ENCODE data around the gene FBXO3. TPM values are rescaled to one million over a fixed set of nuclear protein-coding genes. Genes with fewer than 3 reads are reported as not detected.

The FBXO3 gene
- total RNA-seq, 6 experiments from 2014 or later: 25.3 to 30.0 (median 27.3) TPM

DNA sequence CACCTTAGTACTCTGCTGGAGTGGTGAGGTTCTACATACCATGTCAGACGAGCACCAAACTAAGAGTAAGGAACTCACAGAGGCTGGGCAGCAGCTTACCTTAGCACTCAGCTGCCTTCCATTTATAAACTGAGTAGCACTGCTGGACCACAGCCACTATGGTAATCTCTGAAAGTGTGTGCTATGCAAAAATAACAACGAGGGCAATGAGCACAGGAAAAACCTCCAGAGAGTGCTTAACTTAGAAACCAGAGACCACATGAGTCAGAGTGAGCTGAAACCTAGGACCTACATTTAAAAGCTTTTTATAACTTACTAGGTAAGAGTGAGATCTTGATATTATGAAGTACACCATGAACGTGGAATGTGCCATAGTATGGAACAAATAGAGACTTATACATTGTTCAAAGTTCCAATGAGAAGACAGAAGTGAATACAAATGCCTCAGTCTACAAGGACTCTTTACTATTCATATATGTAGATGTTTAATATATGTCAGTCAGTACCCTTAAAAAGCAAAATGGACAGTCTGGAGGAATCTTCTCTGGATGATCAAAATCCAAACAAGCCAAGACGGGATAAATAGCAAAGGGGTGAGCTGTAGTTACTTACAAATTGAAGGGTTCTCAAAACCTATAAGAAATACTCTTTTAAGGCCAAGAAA, 20.9 kb downstream of the FBXO3 start:
- H3K27me3 Mint-ChIP-seq (ENCODE audit: insufficient read depth): no peaks in the 10 kb centered on the region
- peaks cover 15% of the 10 kb centered on the region for H3K36me3 Mint-ChIP-seq (ENCODE audit: low read depth)
- peak overlapping the region; percentile 3; the same call in 1 of the 2 replicates for H3K4me3 Mint-ChIP-seq
- no peaks in the 10 kb centered on the region for H3K9me3 Mint-ChIP-seq
- TF ChIP-seq, protein P1, sequence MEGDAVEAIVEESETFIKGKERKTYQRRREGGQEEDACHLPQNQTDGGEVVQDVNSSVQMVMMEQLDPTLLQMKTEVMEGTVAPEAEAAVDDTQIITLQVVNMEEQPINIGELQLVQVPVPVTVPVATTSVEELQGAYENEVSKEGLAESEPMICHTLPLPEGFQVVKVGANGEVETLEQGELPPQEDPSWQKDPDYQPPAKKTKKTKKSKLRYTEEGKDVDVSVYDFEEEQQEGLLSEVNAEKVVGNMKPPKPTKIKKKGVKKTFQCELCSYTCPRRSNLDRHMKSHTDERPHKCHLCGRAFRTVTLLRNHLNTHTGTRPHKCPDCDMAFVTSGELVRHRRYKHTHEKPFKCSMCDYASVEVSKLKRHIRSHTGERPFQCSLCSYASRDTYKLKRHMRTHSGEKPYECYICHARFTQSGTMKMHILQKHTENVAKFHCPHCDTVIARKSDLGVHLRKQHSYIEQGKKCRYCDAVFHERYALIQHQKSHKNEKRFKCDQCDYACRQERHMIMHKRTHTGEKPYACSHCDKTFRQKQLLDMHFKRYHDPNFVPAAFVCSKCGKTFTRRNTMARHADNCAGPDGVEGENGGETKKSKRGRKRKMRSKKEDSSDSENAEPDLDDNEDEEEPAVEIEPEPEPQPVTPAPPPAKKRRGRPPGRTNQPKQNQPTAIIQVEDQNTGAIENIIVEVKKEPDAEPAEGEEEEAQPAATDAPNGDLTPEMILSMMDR (IDR thresholded peaks at IDR 0.05): no peak
- DNase-seq: peak; percentile 71
- peaks cover 21% of the 10 kb centered on the region for H3K4me1 Mint-ChIP-seq (ENCODE audit: low read depth)
- H3K27ac Mint-ChIP-seq: peak overlapping the region; percentile 58

- Mint-ChIP-seq H3K36me3 (ENCODE audit: low read depth) (peaks cover 15% of the 10 kb centered on the region; the same call in 1 of the 2 replicates), H3K4me3 (no peak overlapping the region), H3K27me3 (ENCODE audit: insufficient read depth) (no peaks in the 10 kb centered on the region), H3K9me3 (no peaks in the 10 kb centered on the region), H3K4me1 (ENCODE audit: low read depth) (peaks cover 31% of the 10 kb centered on the region), H3K27ac (no peak overlapping the region)
- TF ChIP-seq, protein P1 (IDR thresholded peaks at IDR 0.05): no peak
- no peak for DNase-seq
Observed at GRCh38 chr11:33751878-33752277, 22.4 kb downstream of the FBXO3 start.

GRCh38 chr11:33747979-33748378, 26.3 kb downstream of the FBXO3 start:
- DNase-seq: peak; percentile 38
- no peak overlapping the region; the same call in 1 of the 2 replicates for H3K4me3 Mint-ChIP-seq
- H3K27ac Mint-ChIP-seq: no peak overlapping the region
- H3K27me3 Mint-ChIP-seq (ENCODE audit: insufficient read depth): no peaks in the 10 kb centered on the region
- peaks cover 9% of the 10 kb centered on the region; the same call in 1 of the 2 replicates for H3K36me3 Mint-ChIP-seq (ENCODE audit: low read depth)
- no peaks in the 10 kb centered on the region for H3K9me3 Mint-ChIP-seq
- TF ChIP-seq, protein P1 (IDR thresholded peaks at IDR 0.05): no peak
- H3K4me1 Mint-ChIP-seq (ENCODE audit: low read depth): peaks cover 15% of the 10 kb centered on the region

GRCh38 chr11:33743291-33743690, 31.0 kb downstream of the FBXO3 start:
- H3K9me3 Mint-ChIP-seq: peaks cover 5% of the 10 kb centered on the region; the same call in 1 of the 2 replicates
- no peaks in the 10 kb centered on the region for H3K27me3 Mint-ChIP-seq (ENCODE audit: insufficient read depth)
- no peak overlapping the region for H3K4me3 Mint-ChIP-seq
- TF ChIP-seq, protein P1 (IDR thresholded peaks at IDR 0.05): no peak
- no peak for DNase-seq
- peaks cover 31% of the 10 kb centered on the region for H3K4me1 Mint-ChIP-seq (ENCODE audit: low read depth)
- H3K27ac Mint-ChIP-seq: no peak overlapping the region; the same call in 1 of the 2 replicates
- peaks cover 17% of the 10 kb centered on the region for H3K36me3 Mint-ChIP-seq (ENCODE audit: low read depth)

DNA sequence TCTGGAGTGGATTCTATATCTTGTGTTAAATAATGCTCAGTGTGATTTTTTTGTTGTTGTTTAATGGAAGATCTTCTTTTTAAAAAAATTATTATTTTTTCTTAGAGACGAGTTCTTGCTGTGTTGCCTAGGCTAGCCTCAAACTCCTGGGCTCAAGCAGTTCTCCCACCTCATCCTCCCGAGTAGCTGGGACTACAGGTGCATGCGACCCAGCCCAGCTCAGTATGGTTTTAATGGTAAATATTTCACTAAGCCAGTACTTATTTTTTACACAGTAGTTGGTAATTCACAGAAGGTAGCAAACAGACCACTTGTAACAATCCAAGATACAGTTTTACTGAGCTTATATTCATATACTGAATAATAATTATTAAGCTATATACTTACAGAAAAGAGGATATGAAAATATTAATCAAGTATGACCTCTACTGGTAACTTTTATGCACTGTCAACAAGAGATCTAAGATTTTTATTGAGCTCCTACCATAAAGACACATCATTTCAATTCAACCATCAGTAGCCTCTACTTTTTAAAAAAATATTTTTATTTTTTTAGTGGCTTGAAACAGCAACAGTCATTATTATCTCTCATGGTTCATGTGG, 32.0 kb downstream of the FBXO3 start:
- DNase-seq: no peak
- TF ChIP-seq, protein P1 (IDR thresholded peaks at IDR 0.05): peak; percentile 84
- Mint-ChIP-seq H3K9me3 (peaks cover 5% of the 10 kb centered on the region; the same call in 1 of the 2 replicates), H3K36me3 (ENCODE audit: low read depth) (peaks cover 17% of the 10 kb centered on the region), H3K27ac (no peak overlapping the region), H3K4me3 (no peak overlapping the region), H3K4me1 (ENCODE audit: low read depth) (peaks cover 32% of the 10 kb centered on the region), H3K27me3 (ENCODE audit: insufficient read depth) (no peaks in the 10 kb centered on the region)

Measured in HFFc6 (cell line).